ENCODE measurements around the gene TANGO6.

DNA sequence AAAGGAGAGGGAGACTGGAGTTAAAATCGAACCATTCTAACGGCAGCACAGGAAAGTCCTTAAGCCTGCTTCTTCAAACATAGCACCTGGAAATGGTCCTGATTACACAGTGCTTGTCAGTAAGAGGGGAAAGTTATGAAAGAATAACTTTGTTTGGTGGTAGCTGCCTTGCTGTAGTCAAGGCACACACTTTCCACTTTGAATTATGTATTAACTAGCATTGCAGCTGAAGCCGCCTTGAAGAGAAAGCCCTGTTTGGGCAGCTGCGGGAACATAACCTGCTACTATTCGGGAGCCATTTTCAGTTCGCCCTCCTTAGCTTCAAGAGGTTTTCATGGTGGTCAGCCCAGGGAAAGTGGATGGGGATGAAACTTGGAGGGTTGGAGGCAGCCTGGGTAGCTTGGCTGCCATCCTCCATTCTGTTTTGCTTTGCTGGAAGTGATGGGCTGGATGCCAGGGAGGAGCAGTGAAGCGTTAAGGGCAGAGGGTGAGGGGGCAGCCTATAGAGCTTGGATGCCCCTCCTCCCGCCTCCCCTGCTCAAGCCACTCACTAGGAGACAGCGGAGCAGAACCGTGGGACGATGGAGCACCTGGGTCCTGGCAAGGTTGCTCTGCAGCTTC is 256.9 kb downstream of the TANGO6 start:
- TF ChIP-seq CTCF (IDR thresholded peaks at IDR 0.05) (no peak), EZH2 (IDR thresholded peaks at IDR 0.05) (no peak), EZH2phosphoT487 (IDR thresholded peaks at IDR 0.05) (no peak)
